ENCODE measurements around the gene JMJD8. TPM values are rescaled to one million over a fixed set of nuclear protein-coding genes. Genes with fewer than 3 reads are reported as not detected.

The JMJD8 gene
- total and polyA plus RNA-seq, 10 of the 15 experiments (the other 5 are each of a cell fraction or from before 2014, with no cell fraction given): 1.00 to 50.4 (median 30.7) TPM

GRCh38 chr16:672851-673250, 11.3 kb downstream of the JMJD8 start:
- Histone ChIP-seq H3K27me3 (replicated peaks in 1 of 2; ENCODE audit: control insufficient read depth in 2 of 2, insufficient read depth in 2 of 2, low read length in 1 of 2) (no peaks in the 10 kb centered on the region), H3K9ac (ENCODE audit: control insufficient read depth, insufficient read depth, low read length) (no peak overlapping the region), H3K9me3 (replicated peaks; ENCODE audit: control insufficient read depth, insufficient read depth, low read length) (no peaks in the 10 kb centered on the region), H3K4me2 (ENCODE audit: control insufficient read depth, insufficient read depth) (no peak overlapping the region), H3K27ac (ENCODE audit: control insufficient read depth, insufficient read depth) (no peak overlapping the region), H2AFZ (ENCODE audit: control insufficient read depth, low read depth, low read length) (no peak overlapping the region), H3K36me3 (ENCODE audit: control insufficient read depth in 2 of 2, insufficient read depth in 2 of 2, low read length in 1 of 2) (peaks cover 0 to 18% of the 10 kb centered on the region in 2 experiments; a peak in 3 of 4 replicates), H3K79me2 (ENCODE audit: control insufficient read depth, insufficient read depth, low read length) (peaks cover 16% of the 10 kb centered on the region), H3K4me1 (ENCODE audit: control insufficient read depth, insufficient read depth, low read length) (no peaks in the 10 kb centered on the region), H3K4me3 (no peak overlapping the region), H4K20me1 (ENCODE audit: control insufficient read depth, insufficient read depth) (no peaks in the 10 kb centered on the region; the same call in 1 of the 2 replicates)
- in situ Hi-C loops (cut with MboI): no loop called here
- RAD21 ChIA-PET (ENCODE audit: unreplicated experiment): no interaction called here
- POLR2A ChIA-PET: interaction anchor here (0.5 kb wide), 1 partner anchor 378 kb away, joined by 3 read pairs; no protein-coding TSS in a partner anchor
- SMC1A ChIA-PET (ENCODE audit: uncharacterized antibody, unreplicated experiment): no interaction called here
- ATAC-seq (no peak), FAIRE-seq (no peak), DNase-seq (ENCODE audit: low read depth, low spot score) (no peak)
- no TSS peak for BruUV-seq (replicated peaks)
- CTCF ChIA-PET: no interaction called here
- intact Hi-C loops (cut with micrococcal nuclease; ENCODE audit: unreplicated experiment): no loop called here
- 97% methylated on average over 21 of the region's 21 CpGs for WGBS (ENCODE audit: insufficient coverage, insufficient replicate concordance, low lambda C conversion rate, missing lambda C conversion rate)
- TF ChIP-seq IRF3 (IDR thresholded peaks at IDR 0.05): no peak
- no peak for TF ChIP-seq RB1 (IDR thresholded peaks at IDR 0.05; ENCODE audit: borderline replicate concordance)
- no peak for TF ChIP-seq ATF7 (IDR thresholded peaks at IDR 0.05; ENCODE audit: low read depth)
- no peak for TF ChIP-seq CHD1 (IDR thresholded peaks at IDR 0.05; ENCODE audit: low read depth, low read length)
- TF ChIP-seq SMAD5 (IDR thresholded peaks at IDR 0.05; ENCODE audit: low read depth): no peak
- TF ChIP-seq ZNF592 (IDR thresholded peaks at IDR 0.05): no peak
- TF ChIP-seq RAD51 (IDR thresholded peaks at IDR 0.05): no peak
- no peak for TF ChIP-seq BHLHE40 (IDR thresholded peaks at IDR 0.05; ENCODE audit: borderline replicate concordance in 1 of 2, low read depth in 2 of 2, low read length in 1 of 2)
- no peak for TF ChIP-seq BMI1 (IDR thresholded peaks at IDR 0.05; ENCODE audit: borderline replicate concordance)
- no peak for TF ChIP-seq USF1 (IDR thresholded peaks at IDR 0.05; ENCODE audit: borderline replicate concordance, extremely low read length, insufficient read depth, low read depth, low read length)
- no peak for TF ChIP-seq CBX3 (IDR thresholded peaks at IDR 0.05; ENCODE audit: borderline replicate concordance, low read depth)
- TF ChIP-seq HCFC1 (IDR thresholded peaks at IDR 0.05; ENCODE audit: low read length): no peak
- TF ChIP-seq HSF1 (IDR thresholded peaks at IDR 0.05; ENCODE audit: low read depth, low read length): no peak
- no peak for TF ChIP-seq STAT1 (conservative IDR thresholded peaks at IDR 0.05)
